ENCODE results near the gene MRPL47.

The MRPL47 gene

GRCh38 chr3:179580992-179581391 is 23.4 kb downstream of the MRPL47 start:
- TF ChIP-seq, protein P1, sequence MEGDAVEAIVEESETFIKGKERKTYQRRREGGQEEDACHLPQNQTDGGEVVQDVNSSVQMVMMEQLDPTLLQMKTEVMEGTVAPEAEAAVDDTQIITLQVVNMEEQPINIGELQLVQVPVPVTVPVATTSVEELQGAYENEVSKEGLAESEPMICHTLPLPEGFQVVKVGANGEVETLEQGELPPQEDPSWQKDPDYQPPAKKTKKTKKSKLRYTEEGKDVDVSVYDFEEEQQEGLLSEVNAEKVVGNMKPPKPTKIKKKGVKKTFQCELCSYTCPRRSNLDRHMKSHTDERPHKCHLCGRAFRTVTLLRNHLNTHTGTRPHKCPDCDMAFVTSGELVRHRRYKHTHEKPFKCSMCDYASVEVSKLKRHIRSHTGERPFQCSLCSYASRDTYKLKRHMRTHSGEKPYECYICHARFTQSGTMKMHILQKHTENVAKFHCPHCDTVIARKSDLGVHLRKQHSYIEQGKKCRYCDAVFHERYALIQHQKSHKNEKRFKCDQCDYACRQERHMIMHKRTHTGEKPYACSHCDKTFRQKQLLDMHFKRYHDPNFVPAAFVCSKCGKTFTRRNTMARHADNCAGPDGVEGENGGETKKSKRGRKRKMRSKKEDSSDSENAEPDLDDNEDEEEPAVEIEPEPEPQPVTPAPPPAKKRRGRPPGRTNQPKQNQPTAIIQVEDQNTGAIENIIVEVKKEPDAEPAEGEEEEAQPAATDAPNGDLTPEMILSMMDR (IDR thresholded peaks at IDR 0.05; ENCODE audit: insufficient read depth, low read length, poor library complexity, severe bottlenecking), result no peak
- H3K4me3 ChIP-seq (replicated peaks; ENCODE audit: low read depth, low read length), result no peak overlapping the region
- DNase-seq (ENCODE audit: extremely low read depth, insufficient read length), result no peak
- H3K36me3 ChIP-seq (ENCODE audit: control insufficient read depth, insufficient read depth, low read length), result no peaks in the 10 kb centered on the region; the same call in none of the 2 replicates
- H3K27me3 ChIP-seq (replicated peaks; ENCODE audit: control insufficient read depth, insufficient read depth, low read length), result no peaks in the 10 kb centered on the region

DNA sequence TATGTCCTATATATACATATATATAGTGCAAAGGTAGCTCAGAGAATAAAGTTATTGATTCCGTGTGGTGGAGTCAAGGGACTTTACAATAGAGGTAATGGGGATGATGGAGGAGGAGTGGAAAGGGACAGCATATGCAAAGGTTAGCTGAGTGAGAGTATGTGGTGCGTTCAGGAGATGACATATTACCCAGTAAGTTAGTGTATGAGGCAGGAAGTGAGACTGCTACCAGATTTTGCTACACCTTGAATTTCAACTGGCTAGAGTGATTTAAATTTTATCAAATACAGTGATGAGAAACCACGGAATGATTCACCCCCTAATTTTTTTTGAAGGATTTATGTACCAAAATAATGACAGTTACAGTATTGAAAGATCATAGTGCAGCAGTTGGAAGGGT is 38.9 kb downstream of the MRPL47 start:
- TF ChIP-seq, protein P1 (IDR thresholded peaks at IDR 0.05; ENCODE audit: insufficient read depth, low read length, poor library complexity, severe bottlenecking), result no peak
- no peak for DNase-seq (ENCODE audit: extremely low read depth, insufficient read length)

DNA sequence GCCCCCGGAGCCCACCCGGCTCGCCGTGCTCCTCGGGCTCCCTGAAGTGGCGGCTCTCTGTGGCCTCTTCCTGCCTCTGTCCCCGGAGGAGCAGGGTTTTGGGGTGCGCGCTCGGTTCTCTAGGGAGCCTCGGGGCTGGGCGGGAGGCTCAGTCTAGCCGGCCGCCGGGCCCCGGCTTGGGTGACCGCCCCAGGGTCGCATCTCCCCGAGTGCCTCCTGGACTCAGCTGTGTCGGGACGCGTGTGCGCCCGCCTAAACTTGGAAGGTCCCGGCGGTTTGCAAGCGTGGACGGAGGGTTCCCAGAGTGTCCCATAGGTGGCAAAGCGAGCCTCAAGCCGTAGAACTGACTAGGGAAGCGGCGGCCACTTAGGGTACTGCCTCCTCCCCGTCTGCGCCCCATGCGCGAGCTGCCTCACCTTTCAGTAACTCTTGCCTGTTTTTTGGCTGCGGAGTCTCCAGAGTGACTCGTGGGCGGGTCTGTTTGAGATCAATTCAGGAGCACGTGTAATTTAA is 41.1 kb downstream of the MRPL47 start:
- DNase-seq (ENCODE audit: extremely low read depth, insufficient read length), result peak; percentile 81
- Histone ChIP-seq H3K4me3 (replicated peaks; ENCODE audit: low read depth, low read length) (peak overlapping the region; percentile 85), H3K36me3 (ENCODE audit: control insufficient read depth, insufficient read depth, low read length) (no peaks in the 10 kb centered on the region), H3K27me3 (replicated peaks; ENCODE audit: control insufficient read depth, insufficient read depth, low read length) (no peaks in the 10 kb centered on the region)
- TF ChIP-seq, protein P1 (IDR thresholded peaks at IDR 0.05; ENCODE audit: insufficient read depth, low read length, poor library complexity, severe bottlenecking), result peak; percentile 40

More for the DNA sequence above, 38.9 kb downstream of the MRPL47 start:
- no peaks in the 10 kb centered on the region for H3K36me3 ChIP-seq (ENCODE audit: control insufficient read depth, insufficient read depth, low read length)
- H3K27me3 ChIP-seq (replicated peaks; ENCODE audit: control insufficient read depth, insufficient read depth, low read length), result no peaks in the 10 kb centered on the region
- H3K4me3 ChIP-seq (replicated peaks; ENCODE audit: low read depth, low read length), result no peak overlapping the region

- peak within 1 kb of the TSS; percentile 85 for H3K4me3 ChIP-seq (replicated peaks; ENCODE audit: low read depth, low read length)
- TF ChIP-seq, protein P1 (IDR thresholded peaks at IDR 0.05; ENCODE audit: insufficient read depth, low read length, poor library complexity, severe bottlenecking), result no peak
- DNase-seq (ENCODE audit: extremely low read depth, insufficient read length), result peak; percentile 100
- no peaks in the 10 kb centered on the region for H3K36me3 ChIP-seq (ENCODE audit: control insufficient read depth, insufficient read depth, low read length)
- no peaks in the 10 kb centered on the region for H3K27me3 ChIP-seq (replicated peaks; ENCODE audit: control insufficient read depth, insufficient read depth, low read length)
These were observed 41.7 kb downstream of the MRPL47 start, which contains the start of gene ACTL6A for GRCh38 chr3:179562591-179563270. TSS of gene ACTL6A (plus strand) at chr3:179562926. CDS start at chr3:179563093, 167 bp downstream.

GRCh38 chr3:179560791-179561190 is 43.6 kb downstream of the MRPL47 start:
- TF ChIP-seq, protein P1 (IDR thresholded peaks at IDR 0.05; ENCODE audit: insufficient read depth, low read length, poor library complexity, severe bottlenecking), result no peak
- H3K27me3 ChIP-seq (replicated peaks; ENCODE audit: control insufficient read depth, insufficient read depth, low read length), result no peaks in the 10 kb centered on the region

More at GRCh38 chr3:179560791-179561190, 43.6 kb downstream of the MRPL47 start:
- Histone ChIP-seq H3K4me3 (replicated peaks; ENCODE audit: low read depth, low read length) (no peak overlapping the region), H3K36me3 (ENCODE audit: control insufficient read depth, insufficient read depth, low read length) (no peaks in the 10 kb centered on the region)
- no peak for DNase-seq (ENCODE audit: extremely low read depth, insufficient read length)

Measured in GM06990 (cell line).